WTC11 (cell line): ENCODE measurements around the gene TMEM63B.

Source experiments
- FOXK1 ChIP-seq: sonication (generic); formaldehyde crosslinking; IDR thresholded peaks from 2 replicates; pipeline ENCODE4 v1.8.0; 2022; ENCODE audit warnings: mild to moderate bottlenecking, moderate library complexity, missing genetic modification reagents
- IRF2 ChIP-seq: sonication (generic); formaldehyde crosslinking; IDR thresholded peaks from 2 replicates; pipeline ENCODE4 v1.8.0; 2022; ENCODE audit warnings: low read depth, missing genetic modification reagents, borderline replicate concordance
- ZBTB21 ChIP-seq: sonication (generic); formaldehyde crosslinking; IDR thresholded peaks from 2 replicates; pipeline ENCODE4 v1.8.1; 2023; ENCODE audit warnings: mild to moderate bottlenecking, missing genetic modification reagents, borderline replicate concordance
- TF ChIP-seq, protein P1 (sequence below): fragments of 200-600 bp; IDR thresholded peaks from 2 replicates; pipeline ENCODE4 v1.8.0; 2022; ENCODE audit warnings: antibody characterized with exemption

DNA sequence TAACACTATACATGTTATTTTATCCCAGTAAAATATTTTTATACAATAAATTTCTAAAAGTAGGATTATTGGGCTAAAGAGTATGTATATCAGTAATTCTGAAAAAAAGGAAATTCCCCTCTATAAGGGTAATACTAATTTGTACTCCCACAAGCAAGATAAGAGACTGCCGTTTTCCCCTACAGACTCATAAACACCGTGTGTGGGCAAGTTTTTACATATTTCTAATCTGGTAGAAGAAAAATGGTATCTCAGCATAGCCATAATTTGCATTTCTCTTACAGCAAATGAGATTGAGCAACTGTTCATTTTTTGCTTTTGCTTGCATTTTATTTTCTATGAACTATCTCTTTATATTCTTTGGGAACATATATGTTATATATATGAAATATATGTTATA is 63.4 kb downstream of the TMEM63B start:
- no peak for TF ChIP-seq FOXK1 (CRISPR knock-in tag)
- TF ChIP-seq, protein P1, sequence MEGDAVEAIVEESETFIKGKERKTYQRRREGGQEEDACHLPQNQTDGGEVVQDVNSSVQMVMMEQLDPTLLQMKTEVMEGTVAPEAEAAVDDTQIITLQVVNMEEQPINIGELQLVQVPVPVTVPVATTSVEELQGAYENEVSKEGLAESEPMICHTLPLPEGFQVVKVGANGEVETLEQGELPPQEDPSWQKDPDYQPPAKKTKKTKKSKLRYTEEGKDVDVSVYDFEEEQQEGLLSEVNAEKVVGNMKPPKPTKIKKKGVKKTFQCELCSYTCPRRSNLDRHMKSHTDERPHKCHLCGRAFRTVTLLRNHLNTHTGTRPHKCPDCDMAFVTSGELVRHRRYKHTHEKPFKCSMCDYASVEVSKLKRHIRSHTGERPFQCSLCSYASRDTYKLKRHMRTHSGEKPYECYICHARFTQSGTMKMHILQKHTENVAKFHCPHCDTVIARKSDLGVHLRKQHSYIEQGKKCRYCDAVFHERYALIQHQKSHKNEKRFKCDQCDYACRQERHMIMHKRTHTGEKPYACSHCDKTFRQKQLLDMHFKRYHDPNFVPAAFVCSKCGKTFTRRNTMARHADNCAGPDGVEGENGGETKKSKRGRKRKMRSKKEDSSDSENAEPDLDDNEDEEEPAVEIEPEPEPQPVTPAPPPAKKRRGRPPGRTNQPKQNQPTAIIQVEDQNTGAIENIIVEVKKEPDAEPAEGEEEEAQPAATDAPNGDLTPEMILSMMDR, result no peak
- no peak for TF ChIP-seq ZBTB21 (CRISPR knock-in tag)
- no peak for TF ChIP-seq IRF2 (CRISPR knock-in tag)
